ENCODE results near the gene TACC3. TPM values are rescaled to one million over a fixed set of nuclear protein-coding genes. Genes with fewer than 3 reads are reported as not detected.
A peak's percentile ranks its signal among the peaks of the same experiment; 100 is the strongest.

TACC3 gene
- total and polyA plus RNA-seq, 2 of the 8 experiments (the other 6 are each of a cell fraction or from before 2014, with no cell fraction given): 73.8 to 148 TPM

DNA sequence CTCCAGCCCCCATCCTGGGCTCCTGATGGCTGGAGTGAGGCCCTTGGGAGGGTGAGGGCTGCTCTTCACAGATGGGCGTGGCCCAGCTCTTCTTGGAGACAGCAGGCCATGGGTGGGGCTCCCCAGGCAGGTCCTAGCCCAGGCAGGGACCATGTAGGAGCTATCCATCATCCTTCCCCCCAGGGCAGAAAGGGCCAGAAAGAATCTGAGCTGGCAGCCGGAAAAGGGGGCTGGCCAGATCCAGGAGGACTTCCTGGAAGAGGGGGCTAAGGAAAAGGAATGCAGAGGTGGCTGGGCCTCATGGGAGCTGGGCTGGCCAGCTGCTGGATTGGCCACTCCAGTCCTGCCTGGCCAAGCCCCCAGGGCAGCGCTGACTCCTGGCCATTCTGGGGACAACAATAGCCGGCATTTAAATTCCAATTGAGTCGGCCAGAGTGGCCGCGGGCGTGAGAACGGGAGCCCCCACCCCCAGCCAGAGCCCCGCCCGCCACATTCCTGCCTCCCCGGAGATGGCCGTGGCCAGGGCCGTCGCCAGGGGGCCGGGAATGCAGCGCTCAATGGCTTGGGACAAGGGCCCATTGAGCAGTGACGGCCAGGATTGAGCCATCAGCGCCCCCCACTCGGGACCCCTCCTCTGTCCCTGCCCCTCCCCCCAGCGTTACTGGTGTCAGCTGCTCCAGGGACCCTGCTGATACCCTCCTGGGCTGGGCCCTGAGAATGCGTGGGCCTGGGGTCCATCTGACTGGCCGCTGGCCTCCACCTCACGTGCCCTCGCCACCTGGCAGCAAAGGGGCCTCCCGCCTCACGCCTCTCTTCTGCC lies 56.7 kb downstream of the TACC3 start (continued):
- TF ChIP-seq KDM1A (IDR thresholded peaks at IDR 0.05; ENCODE audit: borderline replicate concordance, low read length) (no peak), EP300 (IDR thresholded peaks at IDR 0.05; ENCODE audit: borderline replicate concordance in 1 of 2, low read depth in 2 of 2, low read length in 2 of 2) (peak in 1 of 2 experiments; percentile 70; a peak in 1 of 3 replicates), SP2 (IDR thresholded peaks at IDR 0.05; ENCODE audit: low read length) (no peak), PHF8 (conservative IDR thresholded peaks at IDR 0.05; ENCODE audit: low read depth, low read length) (no peak), SIN3A (conservative IDR thresholded peaks at IDR 0.05 in 1 of 2, IDR thresholded peaks at IDR 0.05 in 1 of 2; ENCODE audit: low read depth in 1 of 2, low read length in 2 of 2) (no peak), TBP (IDR thresholded peaks at IDR 0.05; ENCODE audit: low read depth, low read length) (no peak), NANOG (IDR thresholded peaks at IDR 0.05; ENCODE audit: insufficient read depth, low read depth, low read length, poor library complexity, severe bottlenecking) (peak; percentile 44), SP4 (IDR thresholded peaks at IDR 0.05; ENCODE audit: low read length) (no peak), CBX8 (IDR thresholded peaks at IDR 0.05; ENCODE audit: borderline replicate concordance, low read depth, low read length) (no peak), POLR2A (IDR thresholded peaks at IDR 0.05; ENCODE audit: control extremely low read depth in 1 of 2, low read depth in 2 of 2, low read length in 2 of 2) (no peak), FOSL1 (IDR thresholded peaks at IDR 0.05; ENCODE audit: insufficient read depth, low read depth, low read length) (no peak), POLR2AphosphoS5 (IDR thresholded peaks at IDR 0.05; ENCODE audit: low read depth, low read length) (no peak), BACH1 (IDR thresholded peaks at IDR 0.05; ENCODE audit: low read length) (no peak), SP1 (IDR thresholded peaks at IDR 0.05; ENCODE audit: low read depth, low read length) (0 out of 2 replicates have a peak, but pooled peaks have one; percentile 28), GABPA (IDR thresholded peaks at IDR 0.05; ENCODE audit: borderline replicate concordance, insufficient read depth, low read length) (no peak), CEBPB (IDR thresholded peaks at IDR 0.05; ENCODE audit: low read depth, low read length) (no peak), RNF2 (IDR thresholded peaks at IDR 0.05; ENCODE audit: borderline replicate concordance, low read depth, low read length, missing control alignments, poor library complexity, severe bottlenecking) (no peak), JUND (IDR thresholded peaks at IDR 0.05; ENCODE audit: low read length) (no peak), RAD21 (IDR thresholded peaks at IDR 0.05 in 1 of 2, conservative IDR thresholded peaks at IDR 0.05 in 1 of 2; ENCODE audit: low read depth in 2 of 2, low read length in 2 of 2) (no peak; a peak in 1 of 4 replicates), BCL11A (IDR thresholded peaks at IDR 0.05; ENCODE audit: low read depth in 2 of 2, low read length in 2 of 2) (peak in 1 of 2 experiments; percentile 25)
- TF ChIP-seq, protein P1, sequence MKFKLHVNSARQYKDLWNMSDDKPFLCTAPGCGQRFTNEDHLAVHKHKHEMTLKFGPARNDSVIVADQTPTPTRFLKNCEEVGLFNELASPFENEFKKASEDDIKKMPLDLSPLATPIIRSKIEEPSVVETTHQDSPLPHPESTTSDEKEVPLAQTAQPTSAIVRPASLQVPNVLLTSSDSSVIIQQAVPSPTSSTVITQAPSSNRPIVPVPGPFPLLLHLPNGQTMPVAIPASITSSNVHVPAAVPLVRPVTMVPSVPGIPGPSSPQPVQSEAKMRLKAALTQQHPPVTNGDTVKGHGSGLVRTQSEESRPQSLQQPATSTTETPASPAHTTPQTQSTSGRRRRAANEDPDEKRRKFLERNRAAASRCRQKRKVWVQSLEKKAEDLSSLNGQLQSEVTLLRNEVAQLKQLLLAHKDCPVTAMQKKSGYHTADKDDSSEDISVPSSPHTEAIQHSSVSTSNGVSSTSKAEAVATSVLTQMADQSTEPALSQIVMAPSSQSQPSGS (IDR thresholded peaks at IDR 0.05; ENCODE audit: low read length): no peak
